HepG2 (cell line): ENCODE measurements around the gene WDFY1. TPM values are rescaled to one million over a fixed set of nuclear protein-coding genes. Genes with fewer than 3 reads are reported as not detected.

Source experiments
- ATAC-seq: fragments of 200-7000 bp; cut with Tn5 transposase; 3 replicates; pipeline ENCODE4 v1.9.1; 2020; ENCODE audit warnings: mild to moderate bottlenecking, moderate library complexity
- BruUV-seq: library from RNA; stranded (reverse); fragments of 400-500 nt; replicated peaks from 2 replicates; lab custom pipeline; 2021; lab: Mats Ljungman, UMichigan
- CTCF ChIA-PET: fragments of 300-600 bp; formaldehyde crosslinking; extraction: SDS; loops from one replicate; lab custom pipeline; 2021; ENCODE audit warnings: low total read pairs, inconsistent platforms, low intra/inter-chr PET ratio; lab: Yijun Ruan, JAX
- POLR2A ChIA-PET: fragments of 350-600 bp; sonication (Branson Sonifier 250); formaldehyde crosslinking; loops from one replicate; lab custom pipeline; 2020; ENCODE audit warnings: antibody characterized with exemption, inconsistent platforms; lab: Yijun Ruan, JAX
- DNase-seq: peaks from one replicate; pipeline ENCODE4 v3.0.0-alpha.2; 2015; ENCODE audit warnings: low spot score
- FAIRE-seq: peaks from 3 replicates; lab custom pipeline; 2011; peaks lifted over from hg19 to GRCh38; lab: Jason Lieb, UNC
- H2AFZ ChIP-seq: one replicate; pipeline ENCODE4 v1.6.1; 2011; ENCODE audit warnings: low read length, inconsistent platforms
- H3K27ac ChIP-seq: fragments of 300-600 bp; 3 replicates; pipeline ENCODE4 v1.8.0; 2011; ENCODE audit warnings: mixed run types, mild to moderate bottlenecking, mixed read lengths, low read length, inconsistent platforms; ENCODE audit not compliant: insufficient read depth; ENCODE audit errors: extremely low read length
- H3K27me3 ChIP-seq, 2 experiments: fragments of 200-600 bp in 1 of 2; 2 replicates in 1 of 2; 3 replicates in 1 of 2; pipeline versions ENCODE4 v1.6.0 to v1.8.0; 2011; ENCODE audit warnings: low read length in 2 of 2, mild to moderate bottlenecking in 2 of 2, moderate library complexity in 2 of 2, inconsistent platforms in 1 of 2; ENCODE audit not compliant: insufficient read depth in 2 of 2, control insufficient read depth in 1 of 2
- H3K36me3 ChIP-seq, 2 experiments: fragments of 200-600 bp in 1 of 2; replicated peaks in 1 of 2; 2 replicates in 1 of 2; 3 replicates in 1 of 2; pipeline versions ENCODE4 v1.5.1 to v1.8.0; 2011; ENCODE audit warnings: low read length in 2 of 2, inconsistent platforms in 1 of 2; ENCODE audit not compliant: insufficient read depth in 2 of 2, control insufficient read depth in 1 of 2
- H3K4me1 ChIP-seq: 2 replicates; pipeline ENCODE4 v1.5.1; 2012; ENCODE audit warnings: low read length, inconsistent platforms; ENCODE audit not compliant: insufficient read depth
- H3K4me2 ChIP-seq: 2 replicates; pipeline ENCODE4 v1.6.0; 2011; ENCODE audit warnings: low read depth, low read length, inconsistent platforms
- H3K4me3 ChIP-seq, 3 experiments: fragments of 200-600 bp in 1 of 3; sonication (generic), shearing (Covaris generic) in 1 of 3; replicated peaks in 1 of 3; 2 replicates each; pipeline ENCODE4 v1.5.1; 2011 to 2016; ENCODE audit warnings: low read length in 3 of 3, inconsistent platforms in 2 of 3, low read depth in 2 of 3, mild to moderate bottlenecking in 2 of 3, control low read depth in 1 of 3, mixed read lengths in 1 of 3; ENCODE audit not compliant: insufficient read depth in 1 of 3
- H3K79me2 ChIP-seq: one replicate; pipeline ENCODE4 v1.6.1; 2011; ENCODE audit warnings: low read length, inconsistent platforms; ENCODE audit not compliant: insufficient read depth
- H3K9ac ChIP-seq: 2 replicates; pipeline ENCODE4 v1.6.0; 2011; ENCODE audit warnings: mild to moderate bottlenecking, low read depth, low read length, inconsistent platforms; ENCODE audit not compliant: insufficient read depth
- H3K9me3 ChIP-seq: 2 replicates; pipeline ENCODE4 v1.5.1; 2012; ENCODE audit warnings: mild to moderate bottlenecking, low read length
- H4K20me1 ChIP-seq: 2 replicates; pipeline ENCODE4 v1.6.0; 2011; ENCODE audit warnings: inconsistent platforms, mild to moderate bottlenecking, low read length, moderate library complexity; ENCODE audit not compliant: insufficient read depth
- FIP1L1 ChIP-seq: fragments of 200-400 bp; formaldehyde crosslinking; IDR thresholded peaks from 2 replicates; pipeline ENCODE4 v1.6.1; 2018; ENCODE audit warnings: low read depth, mild to moderate bottlenecking, low read length, moderate library complexity, borderline replicate concordance; ENCODE audit not compliant: insufficient read depth
- KLF11 ChIP-seq: IDR thresholded peaks from 2 replicates; pipeline ENCODE4 v1.6.1; 2016; ENCODE audit warnings: missing compliant biosample characterization
- MATR3 ChIP-seq: sonication (generic); formaldehyde crosslinking; IDR thresholded peaks from 2 replicates; pipeline ENCODE4 v1.4.0; 2020; ENCODE audit warnings: missing genetic modification reagents
- ZNF614 ChIP-seq: IDR thresholded peaks from 2 replicates; pipeline ENCODE4 v1.6.1; 2018; ENCODE audit warnings: missing biosample characterization, missing genetic modification reagents, inconsistent platforms, borderline replicate concordance
- WGBS: methylation state at CpG from one replicate; pipeline ENCODE4 v1.1.6; 2017; ENCODE audit warnings: low lambda C conversion rate; 5-methylcytosine and 5-hydroxymethylcytosine counted together
- in situ Hi-C: cut with HindIII; loops from 2 replicates; pipeline ENCODE4 v1.10.0; 2017; ENCODE audit warnings: low pct_unique_long_range_greater_than_20kb; ENCODE audit not compliant: extremely low pct_ligation_motif_present
- intact Hi-C: fragments of 100-400 bp; cut with micrococcal nuclease; formaldehyde crosslinking; loops from one replicate; pipeline ENCODE4 v1.10.0; 2022; ENCODE audit not compliant: unreplicated experiment
- polyA plus RNA-seq, 8 experiments: library from polyadenylated mRNA; depleted of rRNA in 3 of 8; stranded (reverse) in 7 of 8; unstranded in 1 of 8; fragments of >200 nt; fragmentation: Illumina TruSeq in 4 of 8; extraction: Trizol in 4 of 8; gene quantifications; 2 replicates each; pipeline versions ENCODE4 v1.2.1 to v1.2.3, GENCODE V29; 2011 to 2016; ENCODE audit warnings: low read depth in 4 of 8, missing spikeins in 1 of 8, mixed read lengths in 1 of 8; ENCODE audit not compliant: insufficient read depth in 1 of 8
- total RNA-seq, 5 experiments: library from RNA; depleted of rRNA; stranded (reverse); fragments of >200 nt; fragmentation: Illumina TruSeq; extraction: Trizol; gene quantifications; 2 replicates each; pipeline ENCODE4 v1.2.3, GENCODE V29; 2016; ENCODE audit warnings: low read depth in 1 of 5
- TF ChIP-seq, protein P1 (sequence below): sonication (generic); formaldehyde crosslinking; IDR thresholded peaks from 2 replicates; pipeline ENCODE4 v1.4.0; 2020; ENCODE audit warnings: missing genetic modification reagents
- TF ChIP-seq, protein P2 (sequence below), 2 experiments: IDR thresholded peaks; 2 replicates each; pipeline ENCODE4 v1.6.1; 2011 to 2012; ENCODE audit warnings: low read length in 2 of 2, borderline replicate concordance in 1 of 2, low read depth in 1 of 2, mild to moderate bottlenecking in 1 of 2, moderate library complexity in 1 of 2
- TF ChIP-seq, protein P3 (sequence below): sonication (generic); formaldehyde crosslinking; IDR thresholded peaks from 2 replicates; pipeline ENCODE4 v1.5.0; 2020; ENCODE audit warnings: missing genetic modification reagents, mild to moderate bottlenecking, borderline replicate concordance
- TF ChIP-seq, protein P4 (sequence below): sonication (generic); formaldehyde crosslinking; IDR thresholded peaks from 2 replicates; pipeline ENCODE4 v1.8.1; 2023; ENCODE audit warnings: missing genetic modification reagents, mild to moderate bottlenecking, borderline replicate concordance
- TF ChIP-seq, protein P5 (sequence below): sonication (generic); formaldehyde crosslinking; IDR thresholded peaks from 2 replicates; pipeline ENCODE4 v1.8.0; 2022; ENCODE audit warnings: mild to moderate bottlenecking, missing genetic modification reagents, moderate library complexity
- TF ChIP-seq, protein P6 (sequence below): sonication (generic); formaldehyde crosslinking; IDR thresholded peaks from 2 replicates; pipeline ENCODE4 v1.9.0; 2021; ENCODE audit warnings: missing genetic modification reagents, borderline replicate concordance
- TF ChIP-seq, protein P7 (sequence below): sonication (generic); formaldehyde crosslinking; IDR thresholded peaks from 2 replicates; pipeline ENCODE4 v1.4.0; 2020; ENCODE audit warnings: missing genetic modification reagents

Gene WDFY1
- total and polyA plus RNA-seq, 2 of the 13 experiments (the other 11 are each of a cell fraction or from before 2014, with no cell fraction given): 77.0 to 78.4 TPM

DNA sequence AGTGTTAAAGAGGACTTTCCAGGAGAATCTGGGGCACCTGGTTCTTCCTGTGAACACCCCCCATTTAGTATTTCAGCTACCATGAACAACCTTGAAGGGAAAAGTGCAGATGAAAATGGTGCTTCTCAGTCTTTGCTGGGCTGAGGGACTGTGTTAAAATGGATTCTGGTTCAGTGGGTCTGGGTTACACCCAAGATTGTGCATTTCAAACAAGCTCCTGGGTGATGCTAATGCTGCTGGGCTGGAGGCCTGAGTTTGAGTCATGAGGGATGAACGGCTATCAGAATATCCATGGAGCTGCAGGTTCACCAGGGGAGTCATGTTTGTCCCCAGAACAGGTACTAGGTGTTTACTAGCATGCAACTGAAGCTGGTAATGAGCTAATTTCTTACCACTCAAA lies 36.1 kb upstream of the WDFY1 start:
- H3K4me1 ChIP-seq: 0 out of 2 replicates have a peak, but pooled peaks cover 8% of the 10 kb centered on the region
- in situ Hi-C loops: no loop called here
- ChIA-PET CTCF (no interaction called here), POLR2A (no interaction called here)
- H3K79me2 ChIP-seq: no peaks in the 10 kb centered on the region
- H3K4me2 ChIP-seq: no peak overlapping the region
- FAIRE-seq (no peak), DNase-seq (no peak), ATAC-seq (no peak)
- no peaks in the 10 kb centered on the region for H4K20me1 ChIP-seq
- no peak overlapping the region for H3K4me3 ChIP-seq
- intact Hi-C loops: no loop called here
- no peaks in the 10 kb centered on the region; a peak in 1 of 5 replicates for H3K36me3 ChIP-seq
- 75% methylated on average over 1 of the region's 1 CpG for WGBS
- no peak overlapping the region for H2AFZ ChIP-seq
- BruUV-seq: no TSS peak
- H3K27ac ChIP-seq: no peak overlapping the region
- H3K9ac ChIP-seq: no peak overlapping the region
- no peaks in the 10 kb centered on the region for H3K9me3 ChIP-seq
- no peaks in the 10 kb centered on the region for H3K27me3 ChIP-seq
- no peak for TF ChIP-seq ZNF614 (CRISPR knock-in tag)
- TF ChIP-seq MATR3: no peak
- TF ChIP-seq, protein P1, sequence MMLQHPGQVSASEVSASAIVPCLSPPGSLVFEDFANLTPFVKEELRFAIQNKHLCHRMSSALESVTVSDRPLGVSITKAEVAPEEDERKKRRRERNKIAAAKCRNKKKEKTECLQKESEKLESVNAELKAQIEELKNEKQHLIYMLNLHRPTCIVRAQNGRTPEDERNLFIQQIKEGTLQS (CRISPR knock-in tag): no peak
- TF ChIP-seq, protein P2, sequence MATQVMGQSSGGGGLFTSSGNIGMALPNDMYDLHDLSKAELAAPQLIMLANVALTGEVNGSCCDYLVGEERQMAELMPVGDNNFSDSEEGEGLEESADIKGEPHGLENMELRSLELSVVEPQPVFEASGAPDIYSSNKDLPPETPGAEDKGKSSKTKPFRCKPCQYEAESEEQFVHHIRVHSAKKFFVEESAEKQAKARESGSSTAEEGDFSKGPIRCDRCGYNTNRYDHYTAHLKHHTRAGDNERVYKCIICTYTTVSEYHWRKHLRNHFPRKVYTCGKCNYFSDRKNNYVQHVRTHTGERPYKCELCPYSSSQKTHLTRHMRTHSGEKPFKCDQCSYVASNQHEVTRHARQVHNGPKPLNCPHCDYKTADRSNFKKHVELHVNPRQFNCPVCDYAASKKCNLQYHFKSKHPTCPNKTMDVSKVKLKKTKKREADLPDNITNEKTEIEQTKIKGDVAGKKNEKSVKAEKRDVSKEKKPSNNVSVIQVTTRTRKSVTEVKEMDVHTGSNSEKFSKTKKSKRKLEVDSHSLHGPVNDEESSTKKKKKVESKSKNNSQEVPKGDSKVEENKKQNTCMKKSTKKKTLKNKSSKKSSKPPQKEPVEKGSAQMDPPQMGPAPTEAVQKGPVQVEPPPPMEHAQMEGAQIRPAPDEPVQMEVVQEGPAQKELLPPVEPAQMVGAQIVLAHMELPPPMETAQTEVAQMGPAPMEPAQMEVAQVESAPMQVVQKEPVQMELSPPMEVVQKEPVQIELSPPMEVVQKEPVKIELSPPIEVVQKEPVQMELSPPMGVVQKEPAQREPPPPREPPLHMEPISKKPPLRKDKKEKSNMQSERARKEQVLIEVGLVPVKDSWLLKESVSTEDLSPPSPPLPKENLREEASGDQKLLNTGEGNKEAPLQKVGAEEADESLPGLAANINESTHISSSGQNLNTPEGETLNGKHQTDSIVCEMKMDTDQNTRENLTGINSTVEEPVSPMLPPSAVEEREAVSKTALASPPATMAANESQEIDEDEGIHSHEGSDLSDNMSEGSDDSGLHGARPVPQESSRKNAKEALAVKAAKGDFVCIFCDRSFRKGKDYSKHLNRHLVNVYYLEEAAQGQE (IDR thresholded peaks at IDR 0.05; ENCODE audit: borderline replicate concordance in 1 of 2, low read depth in 1 of 2, low read length in 2 of 2): no peak
- TF ChIP-seq, protein P3, sequence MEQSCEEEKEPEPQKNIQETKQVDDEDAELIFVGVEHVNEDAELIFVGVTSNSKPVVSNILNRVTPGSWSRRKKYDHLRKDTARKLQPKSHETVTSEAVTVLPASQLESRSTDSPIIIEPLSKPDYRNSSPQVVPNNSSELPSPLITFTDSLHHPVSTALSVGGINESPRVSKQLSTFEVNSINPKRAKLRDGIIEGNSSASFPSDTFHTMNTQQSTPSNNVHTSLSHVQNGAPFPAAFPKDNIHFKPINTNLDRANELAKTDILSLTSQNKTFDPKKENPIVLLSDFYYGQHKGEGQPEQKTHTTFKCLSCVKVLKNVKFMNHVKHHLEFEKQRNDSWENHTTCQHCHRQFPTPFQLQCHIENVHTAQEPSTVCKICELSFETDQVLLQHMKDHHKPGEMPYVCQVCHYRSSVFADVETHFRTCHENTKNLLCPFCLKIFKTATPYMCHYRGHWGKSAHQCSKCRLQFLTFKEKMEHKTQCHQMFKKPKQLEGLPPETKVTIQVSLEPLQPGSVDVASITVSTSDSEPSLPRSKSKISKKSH (CRISPR knock-in tag): no peak
- no peak for TF ChIP-seq KLF11 (CRISPR knock-in tag)
- TF ChIP-seq, protein P4, sequence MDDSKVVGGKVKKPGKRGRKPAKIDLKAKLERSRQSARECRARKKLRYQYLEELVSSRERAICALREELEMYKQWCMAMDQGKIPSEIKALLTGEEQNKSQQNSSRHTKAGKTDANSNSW (CRISPR knock-in tag): no peak
- TF ChIP-seq, protein P5, sequence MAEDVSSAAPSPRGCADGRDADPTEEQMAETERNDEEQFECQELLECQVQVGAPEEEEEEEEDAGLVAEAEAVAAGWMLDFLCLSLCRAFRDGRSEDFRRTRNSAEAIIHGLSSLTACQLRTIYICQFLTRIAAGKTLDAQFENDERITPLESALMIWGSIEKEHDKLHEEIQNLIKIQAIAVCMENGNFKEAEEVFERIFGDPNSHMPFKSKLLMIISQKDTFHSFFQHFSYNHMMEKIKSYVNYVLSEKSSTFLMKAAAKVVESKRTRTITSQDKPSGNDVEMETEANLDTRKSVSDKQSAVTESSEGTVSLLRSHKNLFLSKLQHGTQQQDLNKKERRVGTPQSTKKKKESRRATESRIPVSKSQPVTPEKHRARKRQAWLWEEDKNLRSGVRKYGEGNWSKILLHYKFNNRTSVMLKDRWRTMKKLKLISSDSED (CRISPR knock-in tag): no peak
- TF ChIP-seq, protein P6, sequence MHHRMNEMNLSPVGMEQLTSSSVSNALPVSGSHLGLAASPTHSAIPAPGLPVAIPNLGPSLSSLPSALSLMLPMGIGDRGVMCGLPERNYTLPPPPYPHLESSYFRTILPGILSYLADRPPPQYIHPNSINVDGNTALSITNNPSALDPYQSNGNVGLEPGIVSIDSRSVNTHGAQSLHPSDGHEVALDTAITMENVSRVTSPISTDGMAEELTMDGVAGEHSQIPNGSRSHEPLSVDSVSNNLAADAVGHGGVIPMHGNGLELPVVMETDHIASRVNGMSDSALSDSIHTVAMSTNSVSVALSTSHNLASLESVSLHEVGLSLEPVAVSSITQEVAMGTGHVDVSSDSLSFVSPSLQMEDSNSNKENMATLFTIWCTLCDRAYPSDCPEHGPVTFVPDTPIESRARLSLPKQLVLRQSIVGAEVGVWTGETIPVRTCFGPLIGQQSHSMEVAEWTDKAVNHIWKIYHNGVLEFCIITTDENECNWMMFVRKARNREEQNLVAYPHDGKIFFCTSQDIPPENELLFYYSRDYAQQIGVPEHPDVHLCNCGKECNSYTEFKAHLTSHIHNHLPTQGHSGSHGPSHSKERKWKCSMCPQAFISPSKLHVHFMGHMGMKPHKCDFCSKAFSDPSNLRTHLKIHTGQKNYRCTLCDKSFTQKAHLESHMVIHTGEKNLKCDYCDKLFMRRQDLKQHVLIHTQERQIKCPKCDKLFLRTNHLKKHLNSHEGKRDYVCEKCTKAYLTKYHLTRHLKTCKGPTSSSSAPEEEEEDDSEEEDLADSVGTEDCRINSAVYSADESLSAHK: no peak
- no peak for TF ChIP-seq FIP1L1
- TF ChIP-seq, protein P7, sequence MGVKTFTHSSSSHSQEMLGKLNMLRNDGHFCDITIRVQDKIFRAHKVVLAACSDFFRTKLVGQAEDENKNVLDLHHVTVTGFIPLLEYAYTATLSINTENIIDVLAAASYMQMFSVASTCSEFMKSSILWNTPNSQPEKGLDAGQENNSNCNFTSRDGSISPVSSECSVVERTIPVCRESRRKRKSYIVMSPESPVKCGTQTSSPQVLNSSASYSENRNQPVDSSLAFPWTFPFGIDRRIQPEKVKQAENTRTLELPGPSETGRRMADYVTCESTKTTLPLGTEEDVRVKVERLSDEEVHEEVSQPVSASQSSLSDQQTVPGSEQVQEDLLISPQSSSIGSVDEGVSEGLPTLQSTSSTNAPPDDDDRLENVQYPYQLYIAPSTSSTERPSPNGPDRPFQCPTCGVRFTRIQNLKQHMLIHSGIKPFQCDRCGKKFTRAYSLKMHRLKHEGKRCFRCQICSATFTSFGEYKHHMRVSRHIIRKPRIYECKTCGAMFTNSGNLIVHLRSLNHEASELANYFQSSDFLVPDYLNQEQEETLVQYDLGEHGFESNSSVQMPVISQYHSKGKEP: no peak
